ENCODE measurements around the gene NKX2-2.

The NKX2-2 gene

GRCh38 chr20:21521596-21522480, 8.0 kb upstream of the NKX2-2 start:
- no peak for DNase-seq

- no peak for DNase-seq
Observed at GRCh38 chr20:21520702-21521595, 7.1 kb upstream of the NKX2-2 start.

GRCh38 chr20:21519136-21519584, 5.3 kb upstream of the NKX2-2 start:
- no peak for DNase-seq

GRCh38 chr20:21518292-21518991, 4.6 kb upstream of the NKX2-2 start:
- no peak for DNase-seq

GRCh38 chr20:21517566-21518277, 3.9 kb upstream of the NKX2-2 start:
- no peak for DNase-seq

- no peak for DNase-seq
Observed at GRCh38 chr20:21516861-21517565, 3.1 kb upstream of the NKX2-2 start.

- no peak for DNase-seq
Observed at GRCh38 chr20:21516180-21516567, 2.3 kb upstream of the NKX2-2 start.

- DNase-seq: no peak
Observed at GRCh38 chr20:21515300-21516179, 1.7 kb upstream of the NKX2-2 start.

- DNase-seq: no peak
Observed at GRCh38 chr20:21514553-21515251, 838 bp upstream of the NKX2-2 start.

GRCh38 chr20:21513181-21513663, 642 bp downstream of the NKX2-2 start:
- DNase-seq: no peak

GRCh38 chr20:21512634-21513180, 1.2 kb downstream of the NKX2-2 start:
- no peak for DNase-seq

GRCh38 chr20:21511850-21512633, 1.8 kb downstream of the NKX2-2 start:
- DNase-seq: no peak

- DNase-seq: no peak
Observed at GRCh38 chr20:21511485-21511849, 2.4 kb downstream of the NKX2-2 start.

GRCh38 chr20:21510414-21511384, 3.2 kb downstream of the NKX2-2 start:
- DNase-seq: no peak

- no peak for DNase-seq
Observed at GRCh38 chr20:21509597-21510371, 4.1 kb downstream of the NKX2-2 start.

GRCh38 chr20:21509079-21509596, 4.7 kb downstream of the NKX2-2 start:
- no peak for DNase-seq
